HCT116 (cell line): ENCODE results near the gene RNF150. TPM values are rescaled to one million over a fixed set of nuclear protein-coding genes. Genes with fewer than 3 reads are reported as not detected.

Experiments used
- ATAC-seq: fragments of 200-7000 bp; cut with Tn5 transposase; 2 replicates; pipeline ENCODE4 v1.9.1; 2020; ENCODE audit warnings: mild to moderate bottlenecking, moderate library complexity
- BruUV-seq: library from RNA; stranded (reverse); fragments of 400-500 nt; replicated peaks from 2 replicates; lab custom pipeline; 2021; lab: Mats Ljungman, UMichigan
- CTCF ChIA-PET: fragments of 300-600 bp; sonication (Branson Sonifier 250); formaldehyde crosslinking; loops from one replicate; lab custom pipeline; 2021; ENCODE audit warnings: antibody characterized with exemption; lab: Charles Lee
- POLR2A ChIA-PET: fragments of 300-600, 350-600 bp; sonication (Branson Sonifier 250); formaldehyde crosslinking; loops from one replicate; lab custom pipeline; 2021; ENCODE audit warnings: antibody characterized with exemption; lab: Charles Lee
- RAD21 ChIA-PET, 2 experiments: fragments of 300-600 bp; sonication (Branson Sonifier 250); formaldehyde crosslinking; loops; one replicate each; lab custom pipeline; 2023; ENCODE audit warnings: low total read pairs in 2 of 2; ENCODE audit not compliant: uncharacterized antibody in 2 of 2, unreplicated experiment in 2 of 2, low non-redundant PET in 1 of 2; lab: Charles Lee
- DNase-seq: peaks from one replicate; pipeline ENCODE4 v3.0.0-alpha.2; 2010; ENCODE audit warnings: low read depth, low spot score
- H2AFZ ChIP-seq: fragments of 200-600 bp; shearing (Covaris generic), sonication (generic); 2 replicates; pipeline ENCODE4 v1.6.1; 2017; ENCODE audit warnings: low read depth, mixed run types, mixed read lengths, antibody characterized with exemption, low read length; ENCODE audit not compliant: poor library complexity, severe bottlenecking
- H3K27ac ChIP-seq: 2 replicates; pipeline ENCODE4 v1.5.1; 2012; ENCODE audit warnings: low read depth, low read length
- H3K27me3 ChIP-seq: fragments of 200-600 bp; sonication (generic); 2 replicates; pipeline ENCODE4 v1.6.1; 2016; ENCODE audit warnings: mixed run types, low read length, mixed read lengths; ENCODE audit not compliant: insufficient read depth
- H3K36me3 ChIP-seq, 2 experiments: fragments of 200-500 bp in 1 of 2; fragments of 200-600 bp in 1 of 2; sonication (Bioruptor generic) in 1 of 2; sonication (generic) in 1 of 2; 2 replicates each; pipeline versions ENCODE4 v1.5.1 to v1.6.1; 2014 to 2016; ENCODE audit warnings: low read length in 2 of 2, inconsistent platforms in 1 of 2, mixed read lengths in 1 of 2, mixed run types in 1 of 2; ENCODE audit not compliant: insufficient read depth in 2 of 2, control insufficient read depth in 1 of 2
- H3K4me1 ChIP-seq, 2 experiments: fragments of 200-600 bp in 1 of 2; sonication (generic) in 1 of 2; 2 replicates each; pipeline versions ENCODE4 v1.5.1 to v1.6.1; 2012 to 2017; ENCODE audit warnings: low read length in 2 of 2, inconsistent platforms in 1 of 2, mild to moderate bottlenecking in 1 of 2, mixed read lengths in 1 of 2, mixed run types in 1 of 2, moderate library complexity in 1 of 2; ENCODE audit not compliant: insufficient read depth in 2 of 2, control insufficient read depth in 1 of 2
- H3K4me2 ChIP-seq: fragments of 200-600 bp; sonication (generic); 2 replicates; pipeline ENCODE4 v1.6.1; 2017; ENCODE audit warnings: mixed run types, low read length, mixed read lengths
- H3K4me3 ChIP-seq, 2 experiments: fragments of 200-600 bp in 1 of 2; sonication (generic) in 1 of 2; replicated peaks in 1 of 2; 2 replicates each; pipeline ENCODE4 v1.5.1; 2011 to 2016; ENCODE audit warnings: low read length in 2 of 2, control low read depth in 1 of 2, low read depth in 1 of 2, mild to moderate bottlenecking in 1 of 2, mixed read lengths in 1 of 2, mixed run types in 1 of 2
- H3K79me2 ChIP-seq: fragments of 200-600 bp; sonication (generic); 2 replicates; pipeline ENCODE4 v1.6.1; 2017; ENCODE audit warnings: mild to moderate bottlenecking, mixed run types, low read length, moderate library complexity, mixed read lengths; ENCODE audit not compliant: insufficient read depth
- H3K9ac ChIP-seq: fragments of 200-600 bp; sonication (generic); 2 replicates; pipeline ENCODE4 v1.6.1; 2016; ENCODE audit warnings: low read length, mixed read lengths
- H3K9me2 ChIP-seq: fragments of 200-600 bp; sonication (generic), shearing (Covaris generic); 2 replicates; pipeline ENCODE4 v1.6.1; 2017; ENCODE audit warnings: mixed run types, mild to moderate bottlenecking, moderate library complexity; ENCODE audit not compliant: insufficient read depth
- H3K9me3 ChIP-seq, 2 experiments: fragments of 200-500 bp in 1 of 2; fragments of 200-600 bp in 1 of 2; sonication (Bioruptor generic) in 1 of 2; sonication (generic) in 1 of 2; 2 replicates each; pipeline ENCODE4 v1.6.1; 2014 to 2017; ENCODE audit warnings: low read length in 2 of 2, mixed read lengths in 2 of 2, inconsistent platforms in 1 of 2, low read depth in 1 of 2, mild to moderate bottlenecking in 1 of 2, mixed run types in 1 of 2, moderate library complexity in 1 of 2; ENCODE audit not compliant: control insufficient read depth in 1 of 2, insufficient read depth in 1 of 2
- H4K20me1 ChIP-seq: fragments of 200-600 bp; sonication (generic), shearing (Covaris generic); 2 replicates; pipeline ENCODE4 v1.6.1; 2017; ENCODE audit warnings: mixed run types, mild to moderate bottlenecking, moderate library complexity; ENCODE audit not compliant: insufficient read depth
- ATF3 ChIP-seq: IDR thresholded peaks from 2 replicates; pipeline ENCODE4 v1.6.1; 2012
- CBX3 ChIP-seq: IDR thresholded peaks from 2 replicates; pipeline ENCODE4 v1.6.1; 2012; ENCODE audit warnings: low read depth
- CEBPB ChIP-seq: IDR thresholded peaks from 2 replicates; pipeline ENCODE4 v1.6.1; 2012; ENCODE audit warnings: low read depth
- EGR1 ChIP-seq: IDR thresholded peaks from 2 replicates; pipeline ENCODE4 v1.6.1; 2012; ENCODE audit warnings: low read depth
- ELF1 ChIP-seq: IDR thresholded peaks from 2 replicates; pipeline ENCODE4 v1.6.1; 2012; ENCODE audit warnings: low read depth, borderline replicate concordance
- EZH2phosphoT487 ChIP-seq: fragments of 200-600 bp; IDR thresholded peaks from 2 replicates; pipeline ENCODE4 v1.6.1; 2018; ENCODE audit warnings: antibody characterized with exemption, borderline replicate concordance
- FOSL1 ChIP-seq: IDR thresholded peaks from 2 replicates; pipeline ENCODE4 v1.6.1; 2012; ENCODE audit warnings: low read depth
- POLR2A ChIP-seq: IDR thresholded peaks from 2 replicates; pipeline ENCODE4 v1.7.0; 2011; ENCODE audit warnings: borderline replicate concordance; ENCODE audit not compliant: insufficient read depth, insufficient read length; ENCODE audit errors: extremely low read depth
- REST ChIP-seq: IDR thresholded peaks from 2 replicates; pipeline ENCODE4 v1.6.1; 2012; ENCODE audit warnings: low read depth
- SIN3A ChIP-seq: IDR thresholded peaks from 2 replicates; pipeline ENCODE4 v1.6.1; 2012; ENCODE audit warnings: low read depth
- SP1 ChIP-seq: IDR thresholded peaks from 2 replicates; pipeline ENCODE4 v1.6.1; 2012; ENCODE audit warnings: low read depth
- TCF7L2 ChIP-seq: IDR thresholded peaks from 2 replicates; pipeline ENCODE4 v1.7.0; 2011; ENCODE audit warnings: borderline replicate concordance, inconsistent platforms; ENCODE audit not compliant: insufficient read depth, insufficient read length; ENCODE audit errors: extremely low read depth
- YY1 ChIP-seq: IDR thresholded peaks from 2 replicates; pipeline ENCODE4 v1.6.1; 2011; ENCODE audit warnings: low read length, low read depth, moderate library complexity, mild to moderate bottlenecking; ENCODE audit not compliant: insufficient replicate concordance; ENCODE audit errors: extremely low read depth
- ZBTB33 ChIP-seq: IDR thresholded peaks from 2 replicates; pipeline ENCODE4 v1.6.1; 2011; ENCODE audit warnings: mild to moderate bottlenecking, low read length, moderate library complexity; ENCODE audit not compliant: insufficient replicate concordance; ENCODE audit errors: extremely low read depth
- ZFX ChIP-seq: fragments of 450-650 bp; IDR thresholded peaks from 2 replicates; pipeline ENCODE4 v1.6.1; 2017
- ZNF274 ChIP-seq: fragments of 200-500 bp; sonication (Bioruptor generic); IDR thresholded peaks from 2 replicates; pipeline ENCODE4 v1.6.1; 2014; ENCODE audit warnings: mild to moderate bottlenecking, low read depth, low read length, inconsistent platforms
- intact Hi-C: fragments of 100-400 bp; cut with micrococcal nuclease; formaldehyde crosslinking; loops from 2 replicates; pipeline ENCODE4 v1.10.0; 2022
- total RNA-seq: library from RNA; stranded (reverse); gene quantifications from one replicate; pipeline ENCODE4 v1.2.1, GENCODE V29; 2021; ENCODE audit not compliant: unreplicated experiment

Gene RNF150
- total RNA-seq, 1 experiment from 2014 or later: 0.07 TPM

- ChIA-PET RAD21 (no interaction called here), CTCF (no interaction called here), POLR2A (no interaction called here)
- TF ChIP-seq EGR1 (no peak), TCF7L2 (no peak), POLR2A (no peak), SP1 (no peak)
- Histone ChIP-seq H3K4me3 (no peak overlapping the region), H4K20me1 (no peaks in the 10 kb centered on the region), H3K9me2 (no peaks in the 10 kb centered on the region), H3K4me2 (no peak overlapping the region), H2AFZ (no peak overlapping the region), H3K27ac (no peak overlapping the region), H3K9ac (no peak overlapping the region), H3K79me2 (no peaks in the 10 kb centered on the region), H3K27me3 (no peaks in the 10 kb centered on the region), H3K9me3 (no peaks in the 10 kb centered on the region), H3K36me3 (no peaks in the 10 kb centered on the region), H3K4me1 (no peaks in the 10 kb centered on the region)
- no peak for DNase-seq
- intact Hi-C loops: no loop called here
- ATAC-seq: no peak
- BruUV-seq: no TSS peak
Observed at GRCh38 chr4:141079393-141079930, 53.8 kb downstream of the RNF150 start.

GRCh38 chr4:141078871-141079270, 54.4 kb downstream of the RNF150 start:
- no peak overlapping the region for H2AFZ ChIP-seq
- H3K4me3 ChIP-seq: no peak overlapping the region
- ChIA-PET POLR2A (no interaction called here), RAD21 (no interaction called here), CTCF (no interaction called here)
- BruUV-seq: no TSS peak
- H3K4me2 ChIP-seq: no peak overlapping the region
- H3K27me3 ChIP-seq: no peaks in the 10 kb centered on the region
- no peak overlapping the region for H3K9ac ChIP-seq
- H4K20me1 ChIP-seq: no peaks in the 10 kb centered on the region
- no peaks in the 10 kb centered on the region for H3K9me3 ChIP-seq
- DNase-seq (no peak), ATAC-seq (no peak)
- no peak overlapping the region for H3K27ac ChIP-seq
- intact Hi-C loops: no loop called here
- H3K9me2 ChIP-seq: no peaks in the 10 kb centered on the region
- no peaks in the 10 kb centered on the region for H3K4me1 ChIP-seq
- no peaks in the 10 kb centered on the region for H3K36me3 ChIP-seq
- H3K79me2 ChIP-seq: no peaks in the 10 kb centered on the region
- TF ChIP-seq YY1 (no peak), ZFX (no peak), CEBPB (no peak), EGR1 (no peak), ZNF274 (no peak), REST (no peak), FOSL1 (no peak), ZBTB33 (no peak), CBX3 (no peak), ATF3 (no peak), SIN3A (no peak), ELF1 (no peak), TCF7L2 (no peak), EZH2phosphoT487 (no peak)
